Stomach (tissue), 4 donors: ENCODE results near the gene PSD.

Source experiments
- CTCF ChIP-seq, 7 experiments: fragments of 450-650 bp in 4 of 7; fragments of 200-600 bp in 3 of 7; sonication (generic) in 3 of 7; IDR thresholded peaks; one replicate each; pipeline ENCODE4 v1.5.1; 2016 to 2019; ENCODE audit warnings: antibody characterized with exemption in 7 of 7, control low read depth in 2 of 7, mild to moderate bottlenecking in 1 of 7
- EP300 ChIP-seq: sonication (generic); formaldehyde crosslinking; IDR thresholded peaks from one replicate; pipeline ENCODE4 v1.6.1; 2017; ENCODE audit warnings: antibody characterized with exemption
- POLR2AphosphoS5 ChIP-seq, 3 donors: sonication (generic); formaldehyde crosslinking; IDR thresholded peaks; one replicate each; pipeline ENCODE4 v1.6.1; 2016; ENCODE audit warnings: antibody characterized with exemption in 3 of 3

DNA sequence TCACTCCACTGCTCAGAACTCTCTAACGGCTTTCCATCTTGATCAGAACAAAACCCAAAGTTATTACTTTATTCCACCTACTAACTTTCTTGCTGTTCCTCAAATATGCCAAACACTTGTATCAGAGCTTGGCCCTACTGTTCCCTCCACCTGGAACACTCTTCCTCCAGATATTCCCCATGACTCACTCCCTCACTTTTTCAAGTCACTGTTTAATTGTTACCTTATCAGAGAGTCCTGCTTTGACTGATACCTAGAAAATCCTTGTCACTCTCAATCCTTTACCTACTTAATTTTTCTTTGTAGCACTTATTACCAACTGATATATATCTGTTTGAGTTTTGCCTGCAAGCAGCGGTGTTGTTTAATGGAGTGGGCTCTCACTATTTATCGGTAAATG, 28.7 kb downstream of the PSD start:
- no peak for TF ChIP-seq CTCF (IDR thresholded peaks at IDR 0.05)
- no peak for TF ChIP-seq EP300
- TF ChIP-seq POLR2AphosphoS5 (IDR thresholded peaks at IDR 0.05), result no peak
